EH (cell line): ENCODE measurements around the gene ATP11C.

ENCODE experiments used
- DNase-seq: peaks from one replicate; pipeline ENCODE4 v3.0.0-alpha.2; 2015; ENCODE audit warnings: low read depth

ATP11C gene

DNA sequence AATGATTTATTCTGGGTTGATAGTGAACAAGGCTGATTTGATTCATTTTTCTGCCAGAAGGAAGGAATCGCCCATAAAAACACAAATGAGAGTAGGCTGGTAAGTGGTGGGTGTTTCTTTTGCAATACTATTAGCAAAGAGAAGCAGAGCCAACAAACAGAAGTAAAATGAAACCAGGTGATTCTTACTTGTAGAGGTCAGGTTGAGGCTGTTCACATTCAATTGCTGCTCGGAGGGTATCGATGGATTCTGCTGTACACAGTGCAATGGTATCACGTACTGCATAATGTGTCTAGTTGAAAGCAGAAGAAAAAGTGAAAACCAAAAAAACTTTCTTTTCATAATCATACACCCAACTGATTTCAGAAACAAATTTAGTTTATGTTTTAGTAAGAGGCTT lies 130.8 kb downstream of the ATP11C start:
- no peak for DNase-seq

DNA sequence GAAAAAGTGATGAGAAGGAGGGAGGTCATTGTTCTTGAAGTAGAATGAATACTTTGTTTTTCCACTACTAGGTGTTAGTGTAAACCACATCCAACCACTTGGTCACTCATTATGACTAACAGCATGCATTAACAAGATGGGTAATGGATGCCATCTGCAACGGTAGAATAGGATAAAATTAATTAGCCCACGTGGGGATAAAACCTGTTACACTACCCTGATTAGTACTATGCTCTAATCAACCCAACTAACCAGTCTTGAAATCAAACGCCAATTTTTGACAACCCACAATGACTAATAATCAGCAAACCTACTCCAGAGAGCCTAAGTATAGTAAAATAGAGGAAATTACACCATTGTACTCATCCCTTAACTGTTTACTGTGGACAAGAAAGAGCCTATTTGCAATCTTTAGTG lies 131.4 kb downstream of the ATP11C start:
- no peak for DNase-seq

DNA sequence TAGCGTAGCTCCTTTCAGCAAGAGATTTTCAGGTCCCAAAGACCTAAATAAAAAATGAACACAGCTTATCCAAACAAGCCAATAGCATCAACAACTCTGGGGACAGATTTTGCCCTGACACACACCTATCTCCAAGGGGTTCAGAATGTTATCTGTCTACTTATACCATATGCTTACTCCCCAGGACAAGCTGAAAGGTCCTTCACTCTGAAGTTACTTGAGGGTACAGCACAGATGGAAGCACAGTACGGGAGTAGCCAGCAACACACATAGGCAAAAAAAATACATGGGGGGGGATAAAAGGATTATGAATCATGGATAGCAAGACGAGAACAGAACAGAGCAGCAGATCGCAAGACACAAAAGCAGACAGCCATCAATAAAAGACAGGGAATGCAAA lies 134.2 kb downstream of the ATP11C start:
- DNase-seq: no peak

DNA sequence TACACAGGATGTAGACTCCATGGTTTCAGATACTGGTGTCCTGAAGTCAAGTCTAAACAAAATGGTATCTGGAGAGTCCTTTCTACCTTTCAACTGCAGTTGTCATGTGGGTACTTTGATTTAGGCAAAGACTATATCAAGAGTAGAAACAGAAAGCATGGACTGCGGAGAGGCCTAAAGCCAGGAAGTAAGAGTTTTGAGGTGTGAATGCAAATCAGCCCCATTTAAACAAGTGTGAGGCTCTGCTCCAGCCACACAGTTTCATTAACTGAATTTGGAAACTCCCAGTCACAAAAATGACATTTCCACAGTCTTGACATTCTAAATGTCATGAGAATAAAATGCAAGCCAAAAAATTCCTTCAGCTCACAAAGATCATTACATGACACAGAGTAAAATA lies 137.7 kb downstream of the ATP11C start:
- no peak for DNase-seq

DNA sequence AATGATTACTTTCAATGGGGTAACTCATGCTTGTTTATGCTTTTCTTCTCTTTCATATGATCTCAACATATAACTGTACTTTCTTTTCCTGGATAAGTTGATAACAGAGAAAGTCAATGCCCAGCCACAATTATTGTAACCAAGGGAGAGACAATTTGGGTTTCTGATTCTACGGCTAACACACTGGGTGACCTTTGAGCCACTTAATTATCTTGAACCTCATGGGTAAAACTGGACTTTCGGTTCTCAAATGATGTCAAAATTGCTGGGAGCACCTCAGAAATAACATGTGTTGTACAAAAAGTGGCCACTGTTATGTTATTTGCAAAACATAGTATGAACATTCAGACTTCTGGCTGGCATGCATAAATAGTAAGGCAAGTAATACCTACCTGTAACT lies 145.3 kb downstream of the ATP11C start:
- DNase-seq: no peak

DNA sequence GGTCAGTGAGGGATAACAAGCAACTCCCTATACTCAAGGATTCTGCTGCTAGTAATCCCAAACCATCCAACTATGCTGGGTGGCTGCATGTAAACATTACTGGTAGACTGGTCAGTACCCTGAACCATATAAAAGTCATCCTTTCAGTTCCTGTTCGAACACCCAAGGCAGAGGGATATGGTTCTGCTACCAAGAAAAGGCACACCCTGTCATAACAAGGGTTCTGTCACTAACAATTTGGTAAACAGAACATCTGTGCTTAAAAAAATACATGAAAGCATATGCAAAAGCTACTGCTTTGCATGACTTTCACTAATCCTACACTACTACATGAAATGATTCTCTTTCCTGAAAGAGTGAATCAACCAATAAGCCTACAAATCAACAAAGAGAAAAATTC lies 148.0 kb downstream of the ATP11C start:
- no peak for DNase-seq

DNA sequence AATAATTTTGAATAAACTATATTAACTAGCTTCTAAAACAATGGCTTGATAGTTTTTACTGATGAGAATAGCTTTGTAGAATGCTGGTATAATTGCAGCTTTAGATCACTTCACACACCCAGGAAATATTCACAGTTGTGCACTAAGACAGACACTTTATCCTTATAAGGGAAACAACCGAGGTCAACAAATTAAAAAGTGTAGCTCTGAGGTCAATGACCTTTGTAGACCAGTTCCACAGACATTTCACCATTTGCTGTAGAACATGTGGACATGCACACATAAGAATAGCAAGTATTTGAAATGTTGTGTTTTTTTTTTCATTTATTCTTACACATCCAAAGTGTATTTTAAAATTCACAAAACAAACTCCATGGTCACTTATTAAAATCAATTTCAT lies 148.9 kb downstream of the ATP11C start:
- no peak for DNase-seq

DNA sequence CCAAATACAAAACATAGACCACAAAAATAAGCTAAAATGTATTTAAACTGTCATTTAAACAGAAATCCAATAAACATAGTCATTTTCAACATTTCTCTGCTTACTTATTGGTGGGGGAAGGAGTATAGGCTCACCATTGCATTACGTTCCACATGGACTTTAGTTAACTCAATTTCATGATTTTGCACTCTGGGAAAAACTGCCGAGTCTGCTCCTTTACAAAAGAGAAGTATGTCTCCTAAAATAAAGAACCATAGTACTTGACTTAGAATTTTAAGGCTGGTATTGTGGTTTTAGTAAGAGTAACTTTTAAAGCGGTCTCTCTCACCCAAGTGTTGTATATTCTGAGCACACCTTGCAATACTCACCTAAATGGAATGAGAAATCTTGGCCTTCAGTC lies 149.8 kb downstream of the ATP11C start:
- no peak for DNase-seq

DNA sequence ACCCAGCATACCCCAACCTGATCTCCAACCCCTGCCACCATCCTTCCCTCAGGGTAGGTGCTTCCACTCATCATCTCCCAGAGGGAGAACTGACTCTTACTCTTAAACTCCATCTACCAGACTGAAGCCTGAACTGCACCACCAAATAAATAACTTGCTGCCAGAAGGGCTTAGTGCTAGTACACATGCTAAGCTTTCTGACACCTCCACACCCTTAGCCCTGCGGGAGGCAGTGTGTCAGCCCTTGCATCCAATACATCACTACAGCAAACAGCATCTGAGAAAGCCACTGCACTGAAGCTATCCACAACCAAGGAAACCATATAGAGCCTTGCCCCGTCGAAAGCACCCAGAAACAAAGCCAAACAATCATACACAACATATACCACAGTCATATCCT lies 156.3 kb downstream of the ATP11C start:
- peak; percentile 0 for DNase-seq

DNA sequence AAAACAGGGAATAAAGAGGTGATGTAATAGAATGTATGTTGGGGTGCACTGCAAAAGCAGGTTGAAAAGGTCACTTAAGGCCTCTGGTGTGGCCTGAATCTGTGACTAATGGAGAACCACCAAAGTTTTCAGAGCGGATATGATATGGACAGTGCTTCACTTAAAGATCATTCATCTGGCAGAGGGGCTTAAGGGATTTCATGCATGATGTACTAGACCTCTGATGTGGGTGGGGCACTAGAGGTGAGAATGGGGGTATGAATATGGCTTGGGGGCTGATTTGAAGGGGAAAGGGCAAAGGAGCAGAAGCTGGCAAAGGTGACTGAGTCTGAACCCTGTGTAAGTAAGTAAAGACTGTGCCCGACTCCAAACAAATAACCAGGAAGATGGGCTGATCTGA lies 162.5 kb downstream of the ATP11C start:
- DNase-seq: no peak

DNA sequence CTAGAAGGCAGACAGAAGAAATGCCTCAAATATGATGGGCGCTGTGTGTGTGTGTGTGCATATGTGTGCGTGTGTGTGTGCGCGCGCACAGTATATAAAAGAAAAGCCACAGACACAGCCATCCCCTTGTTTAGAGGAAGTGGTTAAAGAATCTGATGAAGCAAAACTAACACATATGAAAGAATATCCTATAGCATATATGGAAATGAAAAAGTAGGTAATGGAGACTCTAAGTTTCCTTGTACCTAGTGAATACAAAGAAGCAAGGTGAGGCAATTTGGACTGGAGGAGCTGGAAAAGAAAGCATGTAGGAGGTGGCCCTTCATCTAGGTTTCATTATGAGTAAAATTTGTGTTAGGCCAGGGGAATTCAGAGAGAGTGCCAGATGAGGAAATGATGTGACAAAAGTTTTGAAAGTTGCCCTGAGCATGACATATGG lies 166.3 kb downstream of the ATP11C start:
- no peak for DNase-seq

DNA sequence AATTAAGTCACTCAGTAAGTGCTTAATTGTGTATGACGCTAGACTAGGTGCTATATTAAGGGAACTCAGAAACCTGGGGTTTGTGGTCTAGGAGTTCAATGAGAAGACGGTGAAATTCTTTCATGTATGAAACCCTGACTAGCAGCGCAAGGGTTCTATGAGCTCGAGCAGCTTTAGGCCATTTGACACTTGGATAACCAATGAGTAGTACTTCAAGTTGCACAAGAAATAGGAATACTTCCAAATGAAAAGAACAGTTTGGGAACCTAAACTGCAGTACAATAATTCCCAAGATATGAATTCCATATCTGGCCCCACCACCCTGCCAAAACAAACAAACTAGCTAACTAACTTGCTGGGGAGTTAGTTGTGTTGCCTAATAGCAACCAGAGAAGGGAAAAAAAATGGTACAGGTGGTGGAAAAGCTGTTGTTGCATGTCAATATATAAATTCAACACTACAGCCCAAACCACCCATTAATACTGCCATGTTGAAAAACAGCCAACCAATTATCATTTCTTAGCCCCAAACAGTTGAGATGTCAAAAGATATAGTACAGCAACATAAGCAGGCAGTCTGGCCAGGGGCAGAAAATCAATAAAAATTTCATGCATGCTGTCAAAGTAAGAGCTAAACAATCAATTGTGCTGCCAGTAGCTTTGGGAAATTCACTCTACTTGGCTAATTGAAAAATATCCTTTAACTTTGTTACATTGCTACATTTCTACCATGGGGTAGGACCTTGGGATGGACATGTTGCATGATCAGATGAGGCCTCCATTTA lies 170.3 kb downstream of the ATP11C start:
- no peak for DNase-seq

DNA sequence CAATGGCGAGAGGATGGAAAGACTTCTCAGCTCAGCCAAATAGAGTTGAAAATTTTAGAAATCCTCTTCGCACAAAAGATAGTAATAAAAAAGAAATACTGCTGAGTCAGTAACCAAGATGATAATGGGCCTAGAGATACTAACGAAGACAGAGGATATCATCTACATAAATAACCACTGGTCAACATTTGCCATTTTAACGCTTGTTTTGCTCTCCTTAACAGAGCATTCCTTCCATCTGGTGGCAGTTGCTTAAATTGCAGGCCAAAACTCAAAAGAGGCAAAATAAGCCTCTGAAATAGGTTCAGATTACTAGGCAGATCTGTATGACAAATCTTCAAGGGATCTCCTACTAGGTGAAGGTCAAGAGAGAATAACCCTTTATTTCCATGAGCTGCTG lies 173.2 kb downstream of the ATP11C start:
- peak; percentile 25 for DNase-seq

DNA sequence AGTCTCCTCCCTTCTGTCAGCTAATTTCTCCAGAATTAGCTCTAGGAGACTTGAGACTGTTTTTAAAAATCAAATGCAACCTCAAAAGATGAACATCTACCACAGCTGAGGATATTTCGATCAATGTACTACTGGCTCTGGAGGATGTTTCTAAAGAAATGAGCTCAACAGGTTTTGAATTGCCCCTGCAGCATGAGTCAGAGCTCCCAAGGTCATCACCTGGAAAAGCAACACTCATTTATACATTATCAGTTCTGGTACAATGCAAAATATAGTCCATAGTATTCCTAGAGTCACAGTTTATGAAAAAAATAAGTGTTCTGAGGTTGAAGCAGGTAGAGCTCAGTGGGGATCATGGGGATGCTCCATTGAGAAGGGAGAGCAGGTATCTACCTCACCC lies 174.0 kb downstream of the ATP11C start:
- DNase-seq: no peak

DNA sequence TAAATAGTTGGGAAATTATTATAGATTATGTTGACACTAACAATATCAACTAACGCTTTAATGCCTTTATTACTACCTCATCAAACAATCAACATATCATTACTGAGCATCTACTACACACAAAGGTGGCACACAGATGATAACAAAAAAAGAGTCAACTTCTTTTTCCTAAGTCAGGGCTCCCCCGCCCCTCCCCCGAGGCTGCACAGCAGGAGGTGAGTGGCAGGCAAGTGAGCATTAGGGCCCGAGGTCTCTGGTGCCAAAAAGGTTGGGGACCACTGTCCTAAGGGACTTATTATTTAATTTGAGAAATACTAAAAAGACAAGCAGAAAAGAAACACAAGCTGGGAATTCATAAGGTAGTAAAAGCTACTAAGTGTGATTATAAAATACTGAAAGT lies 174.6 kb downstream of the ATP11C start:
- no peak for DNase-seq

DNA sequence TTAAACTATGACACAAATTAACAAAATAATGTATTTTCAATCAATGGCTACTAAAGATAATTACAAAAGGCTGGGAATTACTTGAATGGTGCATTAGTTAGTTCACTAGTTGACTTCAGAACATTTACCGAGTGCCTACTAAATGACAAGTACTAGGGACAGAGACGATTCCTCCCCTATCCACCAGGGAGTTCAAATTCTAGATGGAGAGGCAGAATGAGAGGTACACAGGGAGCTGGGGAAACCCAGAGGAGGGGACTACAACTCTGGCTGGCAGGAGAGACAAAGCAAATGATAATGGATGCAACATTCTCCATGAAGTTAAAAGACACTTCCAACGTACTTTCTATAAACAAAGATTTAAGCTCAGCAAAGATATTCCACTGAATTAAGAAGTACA lies 181.8 kb downstream of the ATP11C start:
- no peak for DNase-seq

DNA sequence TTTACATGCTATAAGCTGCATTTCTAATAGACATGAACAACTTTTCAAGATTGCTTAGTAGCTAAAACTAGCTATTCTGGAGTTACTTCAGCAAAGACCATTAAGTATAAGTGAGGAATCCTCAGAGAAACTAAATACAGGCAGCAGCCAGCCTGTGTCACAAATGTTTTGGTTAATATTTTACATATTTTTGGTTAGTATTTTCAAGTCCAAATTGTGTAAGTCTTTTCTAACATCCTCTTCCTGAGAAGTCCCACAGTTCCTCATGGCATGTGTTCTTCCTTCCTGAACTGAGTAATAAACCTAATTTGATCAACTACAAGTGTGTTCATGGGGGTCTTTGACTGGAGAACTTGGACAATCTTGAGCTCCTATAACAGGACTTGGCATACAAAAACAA lies 182.5 kb downstream of the ATP11C start:
- peak; percentile 51 for DNase-seq

DNA sequence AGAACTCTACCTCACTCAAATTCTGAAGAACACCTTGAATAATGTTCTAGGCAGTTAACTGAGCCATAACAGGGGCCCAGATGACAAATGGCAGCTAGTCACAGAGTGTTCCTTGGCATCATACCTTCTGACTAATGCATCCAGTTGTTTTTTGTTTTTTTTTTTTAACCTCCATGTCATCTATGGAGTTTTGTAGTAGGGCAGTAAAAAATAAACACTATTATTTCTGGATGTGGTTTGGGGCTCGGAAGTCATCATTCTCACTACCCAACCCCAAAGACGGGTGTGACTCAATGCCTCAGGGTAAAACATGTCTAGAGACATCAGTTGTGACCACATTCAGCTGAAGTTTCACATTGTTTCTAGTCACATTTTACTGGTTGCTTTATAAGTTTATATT lies 193.7 kb downstream of the ATP11C start:
- DNase-seq: peak; percentile 86

DNA sequence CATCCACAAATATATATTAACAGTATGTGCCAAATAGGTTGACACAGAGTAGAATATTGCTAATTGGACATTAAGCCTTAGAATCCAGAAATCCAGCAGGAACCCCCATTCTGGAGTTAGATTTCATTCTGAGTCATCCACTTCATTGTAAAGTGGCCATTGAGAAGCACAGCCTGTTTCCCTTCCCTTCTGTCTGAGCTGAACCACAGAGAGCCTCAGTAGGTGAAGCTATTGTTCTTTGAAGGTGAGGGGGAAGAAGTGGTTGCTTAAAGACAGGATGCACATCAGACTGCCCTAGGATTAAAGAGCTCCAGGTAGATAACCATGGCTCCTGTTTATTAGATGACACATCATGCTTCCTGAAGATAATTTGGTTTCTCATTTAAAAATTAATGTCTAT lies 194.3 kb downstream of the ATP11C start:
- peak; percentile 34 for DNase-seq

DNA sequence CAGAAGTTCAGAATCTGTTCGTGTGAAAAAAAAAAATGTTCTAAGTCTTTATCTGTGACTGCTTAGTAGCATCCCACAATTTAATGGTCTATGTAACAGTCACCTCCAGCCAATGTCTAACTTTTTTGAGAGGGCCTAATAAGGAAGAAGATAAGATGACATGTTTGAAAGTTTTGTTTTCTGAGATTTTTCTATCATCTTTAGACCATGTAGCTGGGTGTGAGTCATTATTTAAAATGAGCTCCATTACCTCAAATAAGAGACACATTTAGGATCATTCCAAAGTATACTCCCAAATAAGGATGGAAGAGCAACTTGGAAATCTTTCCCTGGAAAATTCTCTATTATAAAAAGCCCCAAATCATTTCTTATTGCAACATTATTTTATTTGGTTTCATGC lies 196.7 kb downstream of the ATP11C start:
- peak; percentile 66 for DNase-seq

DNA sequence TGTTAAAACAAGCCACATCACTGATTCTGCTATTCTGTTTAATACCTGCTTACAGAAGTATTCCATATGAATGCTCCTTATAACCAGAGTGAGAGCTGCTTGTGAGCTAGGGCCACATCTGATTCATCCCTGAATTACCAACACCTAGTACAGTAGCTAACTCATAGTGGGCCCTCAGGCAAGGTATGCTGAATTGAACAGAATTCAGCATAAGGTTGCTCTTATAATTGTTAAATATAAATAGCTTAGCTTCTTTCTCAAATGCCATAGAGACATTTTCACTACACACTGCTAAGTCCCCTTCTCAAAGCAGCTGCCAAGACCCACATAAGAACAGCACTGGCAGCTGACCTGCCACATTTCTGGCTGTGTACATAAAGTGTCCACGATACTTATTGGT lies 197.9 kb downstream of the ATP11C start:
- DNase-seq: no peak

DNA sequence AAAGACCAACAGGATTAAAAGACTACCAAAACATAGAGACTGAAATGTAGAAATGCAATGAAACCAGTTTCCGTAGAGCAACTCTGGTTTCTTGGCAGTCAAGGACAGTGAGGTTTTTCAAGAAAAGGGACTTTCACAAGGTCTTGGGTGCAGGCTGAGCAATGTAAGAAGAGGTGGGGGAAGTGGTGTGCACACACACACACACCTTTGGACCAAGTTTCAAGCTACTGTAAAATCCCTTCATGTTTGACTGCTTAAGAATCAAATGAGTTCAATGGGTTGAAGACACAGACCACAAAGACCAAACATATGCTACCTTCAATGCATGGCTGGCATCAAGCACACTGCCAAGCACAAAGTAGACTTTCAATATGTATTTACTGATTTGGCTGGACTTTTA lies 207.1 kb downstream of the ATP11C start:
- DNase-seq: no peak

DNA sequence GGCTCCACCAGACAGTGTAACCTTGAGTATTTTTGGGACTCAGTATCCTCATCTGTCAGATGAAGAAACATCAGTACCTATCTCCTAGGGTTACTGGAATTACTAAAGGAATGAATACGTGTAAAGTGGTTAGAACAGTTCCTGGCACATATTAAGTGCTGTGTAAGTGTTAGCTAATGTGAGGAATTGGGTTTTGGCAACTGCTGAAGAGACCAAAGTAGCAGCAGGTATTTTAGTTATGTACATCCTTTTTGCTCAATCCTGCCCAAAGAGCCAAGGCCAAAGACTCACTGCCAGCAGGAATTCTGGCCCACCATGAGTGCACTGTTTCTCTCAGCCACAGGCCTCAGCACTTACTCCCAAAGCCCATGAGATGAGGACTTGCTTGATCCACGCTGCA lies 208.2 kb downstream of the ATP11C start:
- peak; percentile 13 for DNase-seq

DNA sequence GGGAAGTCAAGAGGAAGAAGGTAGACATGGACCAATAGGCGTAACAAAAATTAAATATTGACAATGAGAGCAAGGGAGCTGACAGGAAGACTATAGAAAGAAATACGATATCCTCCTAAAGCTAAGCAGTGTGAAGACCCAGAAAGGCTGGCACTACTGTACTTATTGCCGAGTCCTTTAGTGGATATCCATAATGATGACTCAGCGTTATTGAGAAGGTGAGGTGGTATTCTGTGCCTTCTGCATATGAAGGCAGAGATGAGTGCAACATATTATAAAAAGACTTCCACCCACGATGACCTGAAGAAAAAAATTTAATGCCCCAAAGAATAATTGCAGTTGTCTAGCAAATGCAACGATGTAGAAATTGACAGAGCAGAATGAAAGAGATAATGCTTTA lies 211.9 kb downstream of the ATP11C start:
- no peak for DNase-seq
